Endometrial microvascular endothelial cells (primary cell): Measurements from ENCODE around the gene TPCN2. TPM values are rescaled to one million over a fixed set of nuclear protein-coding genes. Genes with fewer than 3 reads are reported as not detected.

ENCODE experiments used
- in situ Hi-C: cut with HindIII; loops from 2 replicates; pipeline ENCODE4 v1.10.0; 2017; ENCODE audit warnings: low sequenced_read_pairs, low pct_unique_long_range_greater_than_20kb; ENCODE audit errors: inconsistent ontology term
- total RNA-seq: library from RNA; depleted of rRNA; stranded (reverse); fragments of >200 nt; gene quantifications from one replicate; pipeline ENCODE4 v1.2.3, GENCODE V29; 2015; ENCODE audit errors: inconsistent ontology term

Gene TPCN2
- total RNA-seq, 1 donor from 2014 or later, result 7.2 TPM

GRCh38 chr11:69034123-69034867 is 14.4 kb upstream of the TPCN2 start:
- in situ Hi-C loops, result no loop called here

GRCh38 chr11:69035150-69035945 is 13.4 kb upstream of the TPCN2 start:
- in situ Hi-C loops, result no loop called here

- in situ Hi-C loops, result no loop called here
Measured at GRCh38 chr11:69035946-69036340, 12.8 kb upstream of the TPCN2 start.

- in situ Hi-C loops, result no loop called here
Measured at GRCh38 chr11:69037074-69037473, 11.7 kb upstream of the TPCN2 start.

- in situ Hi-C loops, result no loop called here
Measured at GRCh38 chr11:69037544-69037943, 11.2 kb upstream of the TPCN2 start.

GRCh38 chr11:69039501-69039900 is 9.2 kb upstream of the TPCN2 start:
- in situ Hi-C loops, result no loop called here

- in situ Hi-C loops, result no loop called here
Measured at GRCh38 chr11:69040051-69040450, 8.7 kb upstream of the TPCN2 start.

- in situ Hi-C loops, result no loop called here
Measured at GRCh38 chr11:69040581-69041260, 8.0 kb upstream of the TPCN2 start.

GRCh38 chr11:69041516-69041915 is 7.2 kb upstream of the TPCN2 start:
- in situ Hi-C loops, result no loop called here

GRCh38 chr11:69044111-69045013 is 4.4 kb upstream of the TPCN2 start:
- in situ Hi-C loops, result no loop called here

GRCh38 chr11:69048031-69048693 is 570 bp upstream of the TPCN2 start:
- in situ Hi-C loops, result no loop called here

- in situ Hi-C loops, result no loop called here
Measured at GRCh38 chr11:69049490-69049867, 747 bp downstream of the TPCN2 start.

- in situ Hi-C loops, result no loop called here
Measured at GRCh38 chr11:69050592-69051380, 2.1 kb downstream of the TPCN2 start.

- in situ Hi-C loops, result no loop called here
Measured at GRCh38 chr11:69051381-69052342, 2.9 kb downstream of the TPCN2 start.

- in situ Hi-C loops, result no loop called here
Measured at GRCh38 chr11:69052343-69053168, 3.8 kb downstream of the TPCN2 start.

- in situ Hi-C loops, result no loop called here
Measured at GRCh38 chr11:69053169-69053477, 4.4 kb downstream of the TPCN2 start.
